Astrocyte (in vitro differentiated cells and primary cell): ENCODE measurements around the gene COL24A1. TPM values are rescaled to one million over a fixed set of nuclear protein-coding genes. Genes with fewer than 3 reads are reported as not detected.
A peak's percentile ranks its signal among the peaks of the same experiment; 100 is the strongest.

Source experiments
- DNase-seq: peaks from one replicate; pipeline ENCODE4 v3.0.0-alpha.2; 2010; ENCODE audit warnings: low read depth
- FAIRE-seq: peaks from 2 replicates; lab custom pipeline; 2011; peaks lifted over from hg19 to GRCh38; lab: Jason Lieb, UNC
- H2AFZ ChIP-seq: 2 replicates; pipeline ENCODE4 v1.6.0; 2012; ENCODE audit warnings: low read depth, low read length, inconsistent platforms
- H3K27ac ChIP-seq: 2 replicates; pipeline ENCODE4 v1.5.1; 2011; ENCODE audit warnings: low read depth, low read length, inconsistent platforms
- H3K27me3 ChIP-seq: 2 replicates; pipeline ENCODE4 v1.6.0; 2011; ENCODE audit warnings: low read length, inconsistent platforms; ENCODE audit not compliant: insufficient read depth
- H3K36me3 ChIP-seq: 2 replicates; pipeline ENCODE4 v1.5.1; 2011; ENCODE audit warnings: low read length, inconsistent platforms; ENCODE audit not compliant: insufficient read depth
- H3K4me1 ChIP-seq: 2 replicates; pipeline ENCODE4 v1.5.1; 2011; ENCODE audit warnings: low read length, inconsistent platforms; ENCODE audit not compliant: insufficient read depth
- H3K4me2 ChIP-seq: 2 replicates; pipeline ENCODE4 v1.6.0; 2012; ENCODE audit warnings: low read length, inconsistent platforms
- H3K4me3 ChIP-seq: 2 replicates; pipeline ENCODE4 v1.5.1; 2011; ENCODE audit warnings: low read depth, mild to moderate bottlenecking, low read length, inconsistent platforms; ENCODE audit not compliant: insufficient read depth
- H3K79me2 ChIP-seq: 2 replicates; pipeline ENCODE4 v1.6.0; 2012; ENCODE audit warnings: mild to moderate bottlenecking, low read length, inconsistent platforms; ENCODE audit not compliant: insufficient read depth
- H3K9ac ChIP-seq: 2 replicates; pipeline ENCODE4 v1.6.0; 2012; ENCODE audit warnings: mild to moderate bottlenecking, low read length, inconsistent platforms
- H3K9me3 ChIP-seq: 2 replicates; pipeline ENCODE4 v1.5.1; 2012; ENCODE audit warnings: low read depth, mild to moderate bottlenecking, low read length, inconsistent platforms; ENCODE audit not compliant: insufficient read depth
- H4K20me1 ChIP-seq: 2 replicates; pipeline ENCODE4 v1.6.0; 2012; ENCODE audit warnings: low read length, inconsistent platforms; ENCODE audit not compliant: insufficient read depth
- H3K27ac Mint-ChIP-seq: one replicate; pipeline ENCODE4 v1.8.0; 2021; ENCODE audit warnings: mild to moderate bottlenecking, mixed read lengths; ENCODE audit not compliant: unreplicated experiment
- H3K27me3 Mint-ChIP-seq: one replicate; pipeline ENCODE4 v1.8.0; 2021; ENCODE audit warnings: low read depth, mixed read lengths; ENCODE audit not compliant: unreplicated experiment
- H3K36me3 Mint-ChIP-seq: one replicate; pipeline ENCODE4 v1.8.0; 2021; ENCODE audit warnings: low read depth, mixed read lengths; ENCODE audit not compliant: unreplicated experiment
- H3K4me1 Mint-ChIP-seq: one replicate; pipeline ENCODE4 v1.8.0; 2021; ENCODE audit warnings: low read depth, mixed read lengths; ENCODE audit not compliant: unreplicated experiment
- H3K4me3 Mint-ChIP-seq: one replicate; pipeline ENCODE4 v1.8.0; 2021; ENCODE audit warnings: mild to moderate bottlenecking, moderate library complexity, mixed read lengths; ENCODE audit not compliant: unreplicated experiment
- H3K9me3 Mint-ChIP-seq: one replicate; pipeline ENCODE4 v1.8.0; 2021; ENCODE audit warnings: mild to moderate bottlenecking, mixed read lengths; ENCODE audit not compliant: unreplicated experiment
- CTCF ChIP-seq: IDR thresholded peaks from 2 replicates; pipeline ENCODE4 v1.5.1; 2011; ENCODE audit warnings: low read depth, mild to moderate bottlenecking, inconsistent platforms, low read length, moderate library complexity; ENCODE audit not compliant: insufficient read depth
- EZH2 ChIP-seq: IDR thresholded peaks from 2 replicates; pipeline ENCODE4 v1.6.1; 2012; ENCODE audit warnings: mild to moderate bottlenecking, low read length, inconsistent platforms; ENCODE audit not compliant: insufficient read depth
- total RNA-seq: library from RNA; stranded (reverse); gene quantifications from 2 replicates; pipeline ENCODE4 v1.2.1, GENCODE V29; 2021

COL24A1 gene
- total RNA-seq, 1 donor from 2014 or later, result 5.6 TPM

- DNase-seq, result no peak
Observed at GRCh38 chr1:85806236-85806965, 350.2 kb downstream of the COL24A1 start.

DNA sequence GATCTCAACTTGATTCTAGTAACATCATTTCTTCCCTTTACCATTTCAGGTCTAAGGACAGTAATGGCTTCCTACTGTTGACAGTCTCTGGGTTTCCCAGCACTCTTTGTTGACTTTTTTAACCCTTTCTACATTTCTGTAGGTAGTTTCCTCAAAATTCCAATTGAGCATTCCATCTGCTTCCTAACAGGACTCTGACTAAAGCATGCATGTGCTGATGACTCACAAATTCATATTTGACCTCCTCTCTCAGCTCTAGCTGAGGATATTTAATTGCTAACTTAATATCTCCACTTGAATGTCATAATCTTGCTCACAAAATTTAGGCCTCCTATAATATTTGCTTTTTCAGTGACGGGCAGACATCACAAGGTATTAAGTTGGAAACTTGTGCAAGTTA, 355.1 kb downstream of the COL24A1 start:
- FAIRE-seq, result no peak
- no peaks in the 10 kb centered on the region for H4K20me1 ChIP-seq
- H3K4me1 ChIP-seq, result no peaks in the 10 kb centered on the region
- no peaks in the 10 kb centered on the region for H3K36me3 Mint-ChIP-seq
- H3K27me3 Mint-ChIP-seq, result no peaks in the 10 kb centered on the region
- no peak overlapping the region for H3K27ac Mint-ChIP-seq
- H3K27ac ChIP-seq, result no peak overlapping the region
- H3K4me3 Mint-ChIP-seq, result no peak overlapping the region
- TF ChIP-seq EZH2 (no peak), CTCF (no peak)
- no peak overlapping the region for H3K4me3 ChIP-seq
- H3K79me2 ChIP-seq, result no peaks in the 10 kb centered on the region
- H3K36me3 ChIP-seq, result no peaks in the 10 kb centered on the region
- no peaks in the 10 kb centered on the region for H3K27me3 ChIP-seq
- H3K4me2 ChIP-seq, result no peak overlapping the region
- peaks cover 4% of the 10 kb centered on the region for H3K4me1 Mint-ChIP-seq
- H3K9me3 ChIP-seq, result no peaks in the 10 kb centered on the region
- H2AFZ ChIP-seq, result no peak overlapping the region
- H3K9ac ChIP-seq, result no peak overlapping the region
- peak; percentile 37 for DNase-seq
- H3K9me3 Mint-ChIP-seq, result no peaks in the 10 kb centered on the region

More at GRCh38 chr1:85806236-85806965, 350.2 kb downstream of the COL24A1 start:
- Histone ChIP-seq H3K9me3 (no peaks in the 10 kb centered on the region), H2AFZ (no peak overlapping the region), H3K36me3 (no peaks in the 10 kb centered on the region), H3K27ac (no peak overlapping the region), H3K4me2 (no peak overlapping the region), H3K27me3 (no peaks in the 10 kb centered on the region), H3K4me3 (no peak overlapping the region), H3K79me2 (no peaks in the 10 kb centered on the region), H4K20me1 (no peaks in the 10 kb centered on the region), H3K9ac (no peak overlapping the region), H3K4me1 (no peaks in the 10 kb centered on the region)
- TF ChIP-seq EZH2 (no peak), CTCF (no peak)
- Mint-ChIP-seq H3K4me3 (no peak overlapping the region), H3K27me3 (no peaks in the 10 kb centered on the region), H3K9me3 (peaks cover 6% of the 10 kb centered on the region), H3K36me3 (no peaks in the 10 kb centered on the region), H3K27ac (no peak overlapping the region), H3K4me1 (peaks cover 2% of the 10 kb centered on the region)
- FAIRE-seq, result no peak

GRCh38 chr1:85799737-85800136, 356.8 kb downstream of the COL24A1 start:
- no peaks in the 10 kb centered on the region for H3K79me2 ChIP-seq
- Mint-ChIP-seq H3K27me3 (no peaks in the 10 kb centered on the region), H3K36me3 (no peaks in the 10 kb centered on the region), H3K4me1 (peaks cover 4% of the 10 kb centered on the region), H3K9me3 (no peaks in the 10 kb centered on the region), H3K27ac (no peak overlapping the region), H3K4me3 (no peak overlapping the region)
- H3K27ac ChIP-seq, result no peak overlapping the region
- H3K36me3 ChIP-seq, result no peaks in the 10 kb centered on the region
- no peaks in the 10 kb centered on the region for H4K20me1 ChIP-seq
- H3K4me1 ChIP-seq, result no peaks in the 10 kb centered on the region
- no peaks in the 10 kb centered on the region for H3K9me3 ChIP-seq
- H3K4me2 ChIP-seq, result no peak overlapping the region
- no peak overlapping the region for H2AFZ ChIP-seq
- H3K4me3 ChIP-seq, result no peak overlapping the region
- DNase-seq (no peak), FAIRE-seq (no peak)
- no peak for TF ChIP-seq CTCF
- TF ChIP-seq EZH2, result no peak
- H3K9ac ChIP-seq, result no peak overlapping the region
- no peaks in the 10 kb centered on the region for H3K27me3 ChIP-seq
